SW 1271 (cell line): ENCODE measurements around the gene AP1G1.
"Not testable (repeated sequence)": the region's sequence is repeated elsewhere in the genome, so short reads cannot be mapped to it uniquely, and the experiment has no call there.

Source experiments
- DNase-seq, 2 experiments: peaks; one replicate each; lab custom pipeline; 2025; lab: John Stamatoyannopoulos, UW

Gene AP1G1

DNA sequence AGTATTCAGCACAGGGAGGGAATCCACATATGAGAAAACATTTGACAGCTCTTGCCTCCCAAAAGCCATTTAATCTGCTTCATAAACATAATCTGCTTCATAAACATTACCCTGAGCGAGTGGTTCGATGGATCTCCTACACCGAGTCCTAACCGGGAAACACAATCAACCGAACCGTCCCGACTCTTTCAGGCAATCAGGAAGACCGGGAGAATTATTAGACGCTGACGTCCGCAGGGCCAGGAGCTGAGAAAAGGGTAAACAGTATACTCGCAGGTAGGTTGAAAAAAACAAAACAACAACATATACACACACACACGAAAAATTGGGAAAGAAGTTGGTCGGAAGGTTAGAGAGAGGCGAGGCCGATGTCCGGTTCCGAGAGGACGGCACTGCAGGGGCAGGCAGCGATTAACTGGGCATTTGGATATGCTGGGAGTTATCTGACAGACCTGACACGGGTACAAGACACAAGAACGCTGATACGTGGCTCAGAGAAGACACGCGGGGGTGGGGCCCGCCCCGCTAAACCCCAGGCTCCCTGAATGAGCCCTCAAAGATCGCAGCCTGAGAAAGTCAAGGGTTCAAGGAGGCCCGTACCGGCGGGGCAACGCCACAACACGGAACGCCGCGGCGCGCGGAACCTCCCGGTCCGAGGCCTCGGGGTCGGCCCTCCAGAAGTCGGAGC is 585 bp downstream of the AP1G1 start:
- DNase-seq: no peak

DNA sequence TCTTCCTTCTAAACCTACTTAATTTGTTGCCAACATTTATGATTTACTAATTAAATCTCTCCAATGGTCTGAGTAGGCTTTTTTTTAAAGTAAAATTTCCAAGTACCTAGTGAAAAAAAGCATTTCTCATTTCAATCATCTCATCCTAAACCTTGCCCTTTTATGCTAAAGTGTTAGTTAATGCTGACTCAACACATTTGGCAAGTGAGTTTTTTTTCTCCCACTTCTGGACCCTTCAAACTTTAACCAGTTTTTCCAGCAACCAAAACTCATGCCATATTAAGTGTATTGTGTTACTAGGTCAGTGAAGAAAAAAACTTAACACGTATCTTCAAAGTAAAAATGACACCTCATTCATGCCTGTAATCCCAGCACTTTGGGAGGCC is 5.3 kb downstream of the AP1G1 start:
- no peak for DNase-seq

DNA sequence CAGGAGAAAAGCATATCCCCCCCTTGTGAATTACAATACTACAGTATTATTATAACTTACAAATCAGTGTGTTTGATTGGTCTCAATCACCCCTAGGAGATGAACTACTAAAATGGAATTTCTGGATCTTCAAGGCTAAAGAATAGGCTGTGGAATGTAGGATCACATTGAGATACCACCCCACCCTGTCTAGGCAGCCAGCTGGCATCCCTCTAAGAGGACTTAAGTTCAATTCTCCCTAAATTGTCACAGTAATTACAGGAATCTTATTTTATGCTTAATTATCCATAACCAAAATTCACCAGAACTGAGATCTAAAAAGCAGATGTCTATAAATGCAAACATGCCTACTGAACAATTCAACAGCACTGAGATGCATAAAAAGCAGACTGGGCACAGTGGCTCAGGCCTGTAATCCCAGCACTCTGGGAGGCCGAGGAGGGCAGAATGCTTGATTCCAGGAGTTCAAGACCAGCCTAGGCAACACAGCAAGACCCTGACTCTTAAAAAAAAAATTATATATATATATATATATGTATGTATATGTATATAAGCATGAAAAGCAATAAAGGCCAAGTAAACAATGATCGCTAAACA is 12.0 kb downstream of the AP1G1 start:
- no peak for DNase-seq

DNA sequence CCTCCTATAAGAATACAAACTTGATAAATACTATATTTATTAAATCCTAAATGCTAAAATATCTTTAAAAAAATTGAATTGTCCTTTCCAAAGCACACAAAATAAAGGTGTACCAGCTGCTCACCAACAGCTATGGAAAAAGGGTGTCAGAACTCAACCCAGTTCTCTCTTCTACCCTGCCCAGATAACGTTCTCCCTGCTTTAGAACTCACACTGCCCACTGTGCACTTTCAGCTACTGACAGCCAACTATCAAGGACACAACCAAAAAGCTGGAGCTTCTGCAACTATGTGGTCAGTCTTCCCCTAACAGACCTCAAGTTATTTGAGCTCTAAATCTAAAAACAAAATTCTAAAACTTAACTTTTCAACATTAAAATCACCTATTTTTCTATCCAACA is 13.7 kb downstream of the AP1G1 start:
- DNase-seq: no peak

DNA sequence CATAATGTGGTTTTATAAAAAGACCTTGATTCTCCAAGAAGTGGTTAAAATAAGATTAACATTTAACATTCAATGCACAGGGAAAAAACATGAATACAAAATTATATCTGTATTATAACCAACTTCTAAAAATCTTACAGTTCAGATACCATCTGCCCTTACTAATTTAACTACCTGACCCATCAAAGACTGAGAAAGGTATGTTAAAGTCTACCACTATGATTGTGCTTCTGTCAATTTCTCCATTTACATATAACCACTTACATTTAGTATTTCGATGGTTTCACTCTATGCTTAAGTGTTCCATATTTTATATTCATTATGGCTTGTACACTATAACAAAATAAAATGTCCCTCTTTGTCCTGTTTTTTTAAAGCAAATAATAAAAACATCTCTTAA is 14.6 kb downstream of the AP1G1 start:
- no peak for DNase-seq

DNA sequence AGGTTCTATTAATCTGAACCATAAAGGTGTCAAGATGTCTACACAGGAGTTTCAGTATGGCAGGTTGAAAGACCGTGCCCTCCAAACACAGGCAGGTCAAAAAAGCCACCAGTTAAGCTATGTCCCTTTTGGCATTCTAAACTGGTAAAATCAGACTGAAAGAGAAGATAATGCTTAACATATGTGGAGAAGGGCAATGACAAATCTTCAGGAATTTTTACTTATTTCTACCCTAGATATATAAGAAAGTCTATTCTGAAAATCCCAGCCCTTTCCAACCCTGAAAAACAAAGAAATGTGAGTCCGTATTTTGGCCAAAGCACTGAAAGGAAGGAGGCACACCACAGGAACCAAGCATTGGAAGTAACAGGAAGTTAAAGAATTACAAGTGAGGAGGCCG is 16.5 kb downstream of the AP1G1 start:
- no peak for DNase-seq

DNA sequence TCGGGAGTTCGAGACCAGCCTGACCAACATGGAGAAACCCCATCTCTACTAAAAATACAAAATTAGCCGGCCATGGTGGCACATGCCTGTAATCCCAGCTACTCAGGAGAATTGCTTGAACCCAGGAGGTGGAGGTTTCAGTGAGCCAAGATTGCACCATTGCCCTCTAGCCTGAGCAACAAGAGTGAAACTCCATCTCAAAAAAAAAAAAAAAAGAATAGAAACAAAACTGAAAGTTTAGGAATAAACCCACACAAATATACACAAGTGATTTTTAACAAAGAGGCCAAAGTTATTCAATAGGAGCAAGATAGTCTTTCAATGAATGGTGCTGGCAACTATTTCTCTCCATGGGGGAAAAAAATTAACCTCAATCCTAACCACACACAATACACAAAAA is 18.3 kb downstream of the AP1G1 start:
- DNase-seq: not testable (repeated sequence)

DNA sequence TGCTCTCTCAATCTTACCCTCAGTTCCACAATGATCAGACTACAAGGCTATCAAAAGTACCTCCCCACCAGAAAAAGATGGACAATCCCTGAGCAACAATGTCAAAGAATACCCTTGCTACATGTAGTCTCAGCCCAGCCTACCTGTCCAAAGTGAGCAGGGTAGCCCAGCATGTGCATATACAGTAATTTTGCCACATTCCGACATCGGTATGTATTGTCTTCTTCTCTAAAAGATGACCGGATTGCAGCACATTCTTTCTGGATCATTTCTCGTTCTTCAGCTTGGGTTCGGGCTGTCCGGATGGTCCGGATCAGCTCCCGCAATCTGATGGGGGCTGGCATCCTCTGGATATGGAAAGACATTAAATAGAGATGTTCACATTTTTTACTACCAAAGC is 19.5 kb downstream of the AP1G1 start:
- DNase-seq: no peak

DNA sequence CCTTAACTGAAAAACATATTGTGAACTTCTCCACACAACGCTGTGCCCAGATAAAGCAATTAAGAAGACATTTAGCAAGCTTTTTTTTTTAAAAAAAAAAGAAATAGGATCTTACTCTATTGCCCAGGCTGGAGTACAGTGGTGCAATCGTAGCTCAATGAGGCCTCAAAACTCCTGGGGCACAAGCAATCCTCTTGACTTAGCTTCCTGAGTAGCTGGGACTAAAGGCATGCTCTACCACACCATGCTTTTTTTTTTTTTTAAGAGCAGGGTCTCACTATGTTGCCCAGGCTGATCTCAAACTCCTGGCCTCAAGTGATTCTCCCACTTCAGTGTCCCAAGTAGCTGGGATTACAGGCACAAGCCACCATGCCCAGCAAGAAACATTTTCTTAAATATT is 20.1 kb downstream of the AP1G1 start:
- no peak for DNase-seq

DNA sequence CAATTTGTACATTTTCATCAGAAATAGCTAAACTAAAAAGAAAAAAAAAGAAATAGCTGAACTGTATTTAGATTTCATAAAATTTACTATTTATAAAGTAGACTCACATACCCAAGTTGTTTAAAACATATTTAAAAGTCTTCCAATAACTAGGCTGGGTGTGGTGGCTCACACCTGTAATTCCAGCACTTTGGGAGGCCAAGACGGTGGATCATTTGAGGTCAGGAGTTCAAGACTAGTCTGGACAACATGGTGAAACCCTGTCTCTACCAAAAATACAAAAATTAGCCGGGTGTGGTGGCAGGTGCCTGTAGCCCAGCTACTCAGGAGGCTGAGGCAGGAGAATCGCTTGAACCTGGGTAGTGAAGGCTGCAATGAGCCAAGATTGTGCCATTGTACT is 23.5 kb downstream of the AP1G1 start:
- not testable (repeated sequence) for DNase-seq

DNA sequence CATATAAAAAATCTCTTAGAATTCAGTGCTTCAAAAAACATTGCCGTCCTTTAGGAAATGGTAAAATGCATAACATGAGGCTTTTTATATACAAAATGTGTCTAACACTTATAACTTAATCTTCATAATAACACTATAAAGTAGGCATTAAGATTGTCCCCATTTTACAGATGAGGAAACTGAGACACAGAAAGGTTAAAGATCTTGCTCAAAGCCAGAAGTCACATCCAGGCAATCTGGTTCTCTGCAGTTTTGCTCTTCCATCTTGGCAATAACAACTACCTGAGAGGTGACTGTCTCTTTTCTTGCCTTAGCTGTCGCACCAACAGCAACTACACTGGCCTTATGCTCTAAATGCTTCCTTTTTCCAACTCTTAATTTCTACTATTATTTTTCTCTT is 24.5 kb downstream of the AP1G1 start:
- DNase-seq: no peak

DNA sequence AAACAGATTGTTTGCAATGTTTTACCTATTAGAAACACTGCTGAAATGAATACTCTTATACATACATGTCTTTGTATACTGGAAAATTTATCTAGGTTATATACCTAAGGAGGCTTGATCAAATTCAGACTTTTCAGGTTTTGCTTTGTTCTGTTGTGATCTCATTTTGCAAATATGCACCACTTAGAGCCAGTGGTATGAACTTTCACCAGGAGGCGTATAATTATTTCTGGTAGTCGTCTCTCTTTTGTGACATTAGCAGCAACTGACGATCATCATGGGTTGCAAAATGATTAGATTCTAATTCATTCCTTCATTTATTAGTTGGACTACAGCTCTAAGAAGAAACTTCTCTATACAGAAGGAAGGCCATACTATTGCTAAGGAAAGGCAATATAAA is 26.9 kb downstream of the AP1G1 start:
- DNase-seq: no peak

DNA sequence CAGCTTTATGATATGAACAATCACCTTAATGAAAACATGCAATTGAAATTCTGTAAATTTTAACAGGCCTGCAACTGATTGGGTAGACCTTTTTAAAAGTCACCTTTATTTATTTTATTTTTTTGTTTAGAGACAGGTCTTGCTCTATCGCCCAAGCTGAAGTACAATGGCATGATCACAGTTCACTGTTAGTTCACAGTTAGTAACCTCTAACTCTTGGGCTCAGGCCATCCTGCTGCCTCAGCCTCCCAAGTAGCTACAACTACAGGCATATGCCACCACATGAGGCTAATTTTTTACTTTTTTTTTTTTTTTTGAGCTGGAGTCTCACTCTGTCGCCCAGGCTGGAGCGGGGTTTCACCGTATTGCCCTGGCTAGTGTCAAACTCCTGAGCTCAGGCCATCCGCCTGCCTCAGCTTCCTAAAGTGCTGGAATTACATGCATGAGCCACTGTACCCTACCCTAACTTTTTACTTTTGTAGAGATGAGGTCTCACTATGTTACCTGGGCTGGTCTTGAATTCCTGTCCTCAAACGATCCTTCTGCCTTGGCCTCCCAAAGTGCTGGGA is 28.0 kb downstream of the AP1G1 start:
- DNase-seq: no peak

DNA sequence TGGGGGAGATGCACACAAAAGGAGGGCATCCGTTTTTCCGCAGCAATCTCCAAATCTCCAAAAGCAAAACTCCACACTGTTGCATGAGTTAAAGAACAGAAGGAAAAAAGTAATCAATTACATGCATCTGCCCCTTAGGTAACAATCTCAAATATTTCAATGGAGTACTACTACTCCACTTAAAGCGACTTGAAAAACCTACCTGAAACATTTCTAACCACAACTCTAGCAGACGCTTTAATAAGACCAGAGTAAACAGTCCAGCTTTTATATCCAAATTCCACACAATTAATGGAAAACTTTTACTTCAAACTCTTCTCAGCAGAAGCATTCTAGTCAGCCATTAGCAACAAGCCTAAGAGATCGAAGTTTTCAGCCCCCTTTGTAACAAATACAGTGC is 29.9 kb downstream of the AP1G1 start:
- DNase-seq: no peak

DNA sequence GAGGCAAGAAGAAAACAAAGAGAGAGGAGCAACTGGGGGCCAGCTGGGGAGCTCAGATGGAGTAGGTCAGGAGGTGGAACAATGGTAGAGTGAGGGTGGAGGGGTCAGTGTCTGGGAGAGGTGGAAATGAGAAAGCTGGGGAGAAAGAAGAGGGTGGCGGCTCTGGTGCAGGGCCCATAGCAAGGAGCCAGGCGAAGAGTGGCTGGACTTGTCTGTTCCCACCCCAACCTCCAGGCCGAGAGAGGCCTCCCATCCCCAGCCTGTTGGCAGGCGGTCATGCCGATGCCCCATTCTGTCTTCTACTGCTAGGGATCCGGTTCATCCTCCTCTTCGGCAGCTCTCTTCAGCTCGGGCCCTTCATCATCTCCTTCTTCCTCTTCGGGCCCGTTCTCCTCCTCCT is 31.3 kb downstream of the AP1G1 start:
- DNase-seq: no peak

DNA sequence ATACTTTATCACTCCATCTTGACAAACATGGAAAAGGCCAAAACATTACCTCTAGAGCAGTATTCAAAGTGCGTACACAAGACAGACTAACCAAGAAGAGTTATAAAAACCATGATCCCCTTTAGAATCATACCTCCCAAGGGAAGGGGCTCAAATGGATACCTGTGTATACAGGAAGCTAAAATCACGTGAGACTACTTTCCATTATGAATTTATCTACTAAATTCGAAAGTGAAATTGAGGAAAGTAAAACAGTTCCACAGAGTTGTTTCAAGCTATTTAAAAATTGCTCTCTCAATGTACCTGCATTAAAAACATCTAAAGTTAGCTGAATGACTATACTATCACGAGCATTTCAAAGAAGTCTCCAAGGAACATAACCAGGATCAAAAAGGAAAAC is 32.7 kb downstream of the AP1G1 start:
- no peak for DNase-seq

DNA sequence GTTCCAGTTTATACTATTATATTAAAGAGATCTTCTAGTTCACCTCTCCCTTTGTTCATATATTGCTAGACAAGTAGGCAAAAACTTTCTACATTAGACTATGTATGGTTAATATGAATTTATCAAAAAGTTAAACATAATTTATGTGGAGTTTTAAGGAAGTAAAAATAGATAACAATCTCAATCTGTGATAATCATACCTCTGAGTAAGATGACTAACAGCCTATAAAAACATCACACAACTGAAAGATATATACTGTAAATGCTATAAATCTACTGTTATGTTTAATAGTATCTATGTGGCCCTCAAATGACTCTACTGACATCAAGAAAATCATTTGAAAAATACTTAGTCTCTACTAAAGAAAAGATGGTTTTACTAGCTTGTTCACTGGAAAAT is 37.1 kb downstream of the AP1G1 start:
- no peak for DNase-seq

DNA sequence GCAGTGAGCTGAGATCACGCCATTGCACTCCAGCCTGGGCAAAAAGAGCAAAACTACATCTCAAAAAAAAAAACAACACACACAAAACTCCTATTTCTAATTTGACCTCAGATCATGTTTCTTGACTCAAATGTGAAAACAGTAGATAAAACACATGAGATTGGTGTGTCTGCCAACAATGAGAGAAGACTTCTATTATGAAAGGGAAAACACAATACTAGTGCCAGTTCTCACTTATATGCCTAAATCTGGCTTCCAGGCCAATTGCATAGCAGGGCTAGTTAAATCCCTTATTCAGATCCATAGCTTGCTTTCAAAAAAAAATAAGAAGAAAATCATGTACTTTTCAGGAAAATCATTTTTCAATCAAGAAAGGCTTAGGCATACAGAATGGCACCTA is 39.4 kb downstream of the AP1G1 start:
- no peak for DNase-seq

DNA sequence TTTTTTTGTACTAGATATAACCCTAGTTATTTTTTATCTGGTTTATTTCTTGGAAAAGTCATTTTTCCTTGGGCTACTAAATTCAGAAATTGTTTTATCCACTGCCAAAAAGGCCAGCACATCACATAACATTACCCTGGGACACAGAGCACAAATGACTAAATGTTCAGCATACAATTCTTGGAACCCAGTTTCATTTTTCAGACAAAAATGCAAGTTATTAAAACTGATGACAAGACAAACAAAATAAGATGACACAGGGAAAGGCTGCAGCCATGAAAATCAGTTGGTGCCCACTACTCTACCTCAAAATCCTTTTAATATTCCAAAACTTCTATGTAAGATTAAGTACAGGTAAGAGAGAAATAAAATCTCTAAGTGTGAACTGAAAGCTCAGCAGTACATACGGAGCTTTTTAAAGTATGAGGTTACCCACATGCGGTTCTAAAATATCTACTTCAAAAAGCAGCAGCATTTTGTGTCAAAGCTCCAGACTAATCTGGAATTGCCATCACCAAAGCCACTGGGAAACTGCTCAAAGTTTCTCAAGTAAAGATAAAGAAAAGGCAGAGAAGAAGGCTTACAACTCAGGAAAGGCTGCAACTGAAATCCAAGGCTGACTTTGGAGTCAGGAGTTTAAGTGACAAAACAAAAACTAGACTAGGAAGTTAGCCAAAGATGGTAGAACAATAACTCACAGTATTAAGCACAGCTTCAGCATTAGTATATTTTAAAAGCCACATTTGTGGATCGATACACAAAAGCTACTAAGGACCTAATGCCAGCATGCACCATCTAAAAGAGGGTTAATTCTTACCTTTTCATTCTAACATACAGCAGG is 41.4 kb downstream of the AP1G1 start:
- DNase-seq: no peak

DNA sequence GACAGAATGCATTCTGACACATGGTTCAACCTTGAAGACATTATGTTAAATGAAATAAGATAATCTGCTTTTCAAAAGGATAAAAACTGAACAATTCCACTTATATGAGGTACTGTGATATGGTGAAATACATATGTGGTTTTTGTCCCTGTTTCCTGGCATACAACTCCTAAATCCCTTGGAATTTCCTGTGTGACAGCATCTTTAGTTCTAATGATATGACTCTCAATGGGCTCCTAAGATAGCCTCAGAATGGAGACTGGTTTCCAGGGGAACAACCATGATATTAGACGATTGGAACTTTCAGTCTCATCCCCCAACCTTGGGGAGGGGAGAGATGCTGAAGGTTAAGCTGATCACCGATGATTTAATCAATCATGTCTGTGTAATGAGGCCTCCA is 46.4 kb downstream of the AP1G1 start:
- peak; percentile 9 to 33 for DNase-seq

DNA sequence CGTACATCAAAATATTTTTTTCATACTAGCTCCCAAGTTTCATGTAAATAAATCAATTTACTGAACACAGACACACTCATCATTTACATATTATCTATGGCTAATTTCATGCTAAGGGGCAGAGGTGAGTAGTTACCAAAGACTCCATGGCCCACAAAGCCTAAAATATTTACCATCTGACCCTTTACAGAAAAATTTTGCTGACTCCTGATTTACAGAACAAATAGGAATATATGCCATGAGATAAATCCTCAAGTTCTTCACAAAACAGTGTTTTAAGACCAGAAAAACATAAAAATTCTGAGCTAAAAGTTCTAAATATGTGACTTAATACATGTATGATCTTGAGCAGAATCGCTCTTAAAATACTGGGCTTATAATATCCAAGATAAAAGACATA is 47.5 kb downstream of the AP1G1 start:
- DNase-seq: no peak

DNA sequence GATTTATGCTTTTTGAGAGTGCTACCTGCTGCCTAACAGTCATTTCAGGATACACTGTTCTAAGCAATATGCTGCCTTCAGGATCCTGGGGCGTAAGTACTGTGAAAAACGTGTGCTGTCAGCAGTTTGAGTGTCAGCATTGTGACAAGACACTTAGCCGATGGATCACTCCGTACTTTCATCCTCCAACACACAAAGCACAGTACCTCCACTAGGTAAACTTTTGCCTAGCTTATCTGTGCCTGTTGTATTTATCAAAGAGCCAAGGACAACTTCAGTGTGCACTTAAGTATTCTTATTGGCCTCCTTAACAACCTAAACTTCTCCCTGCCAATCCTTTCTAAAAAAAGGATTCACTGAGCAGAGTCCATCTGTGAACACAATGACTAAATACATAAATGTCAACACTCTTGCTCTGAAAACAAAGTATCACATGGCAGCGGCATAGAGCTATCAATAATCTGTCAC is 50.3 kb downstream of the AP1G1 start:
- DNase-seq: no peak

DNA sequence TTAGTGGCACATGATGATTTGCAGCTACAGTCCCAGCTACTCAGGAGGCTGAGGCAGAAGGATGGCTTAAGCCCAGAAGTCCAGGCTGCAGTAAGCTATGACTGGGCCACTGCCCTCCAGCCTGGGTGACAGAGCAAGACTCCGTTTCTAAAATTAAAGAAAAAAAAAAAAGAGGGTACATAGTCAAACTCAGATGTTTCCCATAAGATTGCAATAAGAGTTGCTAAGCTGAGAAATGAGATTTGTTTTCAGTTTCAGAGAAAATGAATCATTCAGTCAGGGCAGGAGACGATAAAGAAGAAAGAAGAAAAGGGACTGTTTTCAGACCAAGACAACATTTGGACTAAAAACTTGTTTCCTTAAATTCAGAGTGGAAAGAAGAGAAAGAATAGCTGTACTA is 54.0 kb downstream of the AP1G1 start:
- no peak for DNase-seq
